Endothelial cell of umbilical vein (primary cell): Measurements from ENCODE around the gene TMEM121B. TPM values are rescaled to one million over a fixed set of nuclear protein-coding genes. Genes with fewer than 3 reads are reported as not detected.

Experiments used
- BruUV-seq: library from RNA; stranded (reverse); fragments of 400-500 nt; replicated peaks from 2 replicates; lab custom pipeline; 2021; lab: Mats Ljungman, UMichigan
- CTCF ChIA-PET: fragments of 300-600, 350-600 bp; sonication (Branson Sonifier 250); formaldehyde crosslinking; loops from one replicate; lab custom pipeline; 2021; ENCODE audit warnings: antibody characterized with exemption, inconsistent platforms; lab: Charles Lee
- POLR2A ChIA-PET: fragments of 300-600, 350-600 bp; sonication (Branson Sonifier 250); formaldehyde crosslinking; loops from one replicate; lab custom pipeline; 2021; ENCODE audit warnings: antibody characterized with exemption, inconsistent platforms; lab: Charles Lee
- DNase-seq: peaks from one replicate; pipeline ENCODE4 v3.0.0-alpha.2; 2011; ENCODE audit warnings: low read depth, low spot score
- FAIRE-seq: peaks from 2 replicates; lab custom pipeline; 2011; peaks lifted over from hg19 to GRCh38; lab: Jason Lieb, UNC
- H2AFZ ChIP-seq: 2 replicates; pipeline ENCODE4 v1.6.0; 2012; ENCODE audit warnings: low read depth, low read length, control low read depth, inconsistent platforms
- H3K27ac ChIP-seq: 2 replicates; pipeline ENCODE4 v1.5.1; 2011; ENCODE audit warnings: low read depth, mild to moderate bottlenecking, control low read depth, low read length, moderate library complexity; ENCODE audit not compliant: insufficient read depth
- H3K27me3 ChIP-seq, 2 experiments: 2 replicates each; pipeline versions ENCODE4 v1.6.0 to v1.6.1; 2011; ENCODE audit warnings: low read length in 2 of 2, mixed read lengths in 1 of 2; ENCODE audit not compliant: control insufficient read depth in 2 of 2, insufficient read depth in 2 of 2
- H3K36me3 ChIP-seq, 2 experiments: 2 replicates in 1 of 2; 3 replicates in 1 of 2; pipeline ENCODE4 v1.5.1; 2011; ENCODE audit warnings: low read length in 2 of 2, mild to moderate bottlenecking in 1 of 2, moderate library complexity in 1 of 2; ENCODE audit not compliant: control insufficient read depth in 2 of 2, insufficient read depth in 2 of 2; ENCODE audit errors: extremely low read depth in 1 of 2
- H3K4me1 ChIP-seq: 3 replicates; pipeline ENCODE4 v1.5.1; 2011; ENCODE audit warnings: mild to moderate bottlenecking, low read length; ENCODE audit not compliant: control insufficient read depth, insufficient read depth; ENCODE audit errors: extremely low read depth
- H3K4me2 ChIP-seq: 2 replicates; pipeline ENCODE4 v1.6.1; 2011; ENCODE audit warnings: low read length, control low read depth, mixed read lengths; ENCODE audit not compliant: insufficient read depth
- H3K4me3 ChIP-seq, 3 experiments: fragments of 200-600 bp in 1 of 3; sonication (generic), shearing (Covaris generic) in 1 of 3; replicated peaks in 1 of 3; 2 replicates each; pipeline ENCODE4 v1.5.1; 2011 to 2016; ENCODE audit warnings: control low read depth in 3 of 3, low read length in 3 of 3, mild to moderate bottlenecking in 2 of 3, inconsistent platforms in 1 of 3, low read depth in 1 of 3, moderate library complexity in 1 of 3; ENCODE audit not compliant: insufficient read depth in 1 of 3
- H3K79me2 ChIP-seq: 2 replicates; pipeline ENCODE4 v1.6.0; 2012; ENCODE audit warnings: low read length, inconsistent platforms; ENCODE audit not compliant: control insufficient read depth, insufficient read depth
- H3K9ac ChIP-seq: replicated peaks from 2 replicates; pipeline ENCODE3; 2011; ENCODE audit warnings: low read length, control low read depth; ENCODE audit not compliant: insufficient read depth; ENCODE audit errors: extremely low read depth
- H3K9me1 ChIP-seq: replicated peaks from 3 replicates; pipeline ENCODE4 v1.6.0; 2011; ENCODE audit warnings: mild to moderate bottlenecking, low read length; ENCODE audit not compliant: control insufficient read depth, insufficient read depth; ENCODE audit errors: extremely low read depth
- H3K9me3 ChIP-seq: replicated peaks from 2 replicates; pipeline ENCODE4 v1.5.1; 2012; ENCODE audit warnings: low read length, inconsistent platforms; ENCODE audit not compliant: control insufficient read depth, insufficient read depth
- H4K20me1 ChIP-seq: replicated peaks from 2 replicates; pipeline ENCODE3; 2011; ENCODE audit warnings: mild to moderate bottlenecking, low read length; ENCODE audit not compliant: control insufficient read depth, insufficient read depth; ENCODE audit errors: extremely low read depth
- EZH2 ChIP-seq: IDR thresholded peaks from 2 replicates; pipeline ENCODE4 v1.6.1; 2012; ENCODE audit warnings: borderline replicate concordance, low read depth, mild to moderate bottlenecking, moderate library complexity, low read length, inconsistent platforms; ENCODE audit not compliant: severe bottlenecking
- GATA2 ChIP-seq: IDR thresholded peaks from 2 replicates; pipeline ENCODE4 v1.7.0; 2011; ENCODE audit warnings: low read depth, mild to moderate bottlenecking, moderate library complexity, mixed read lengths, low read length; ENCODE audit not compliant: insufficient read length, insufficient read depth
- JUN ChIP-seq: IDR thresholded peaks from 2 replicates; pipeline ENCODE4 v1.6.1; 2011; ENCODE audit warnings: borderline replicate concordance, low read depth; ENCODE audit not compliant: insufficient read length, insufficient read depth
- POLR2A ChIP-seq: IDR thresholded peaks from 2 replicates; pipeline ENCODE4 v1.6.1; 2012; ENCODE audit warnings: low read depth, mild to moderate bottlenecking, control low read depth, low read length
- POLR2AphosphoS5 ChIP-seq: IDR thresholded peaks from 2 replicates; pipeline ENCODE4 v1.6.1; 2012; ENCODE audit warnings: low read depth, mild to moderate bottlenecking, control low read depth, low read length, moderate library complexity; ENCODE audit not compliant: insufficient read depth
- dilution Hi-C: fragments of 300-500 bp; cut with MboI; formaldehyde crosslinking; loops from one replicate; pipeline ENCODE4 v1.15.0; 2019; ENCODE audit warnings: low sequenced_read_pairs; ENCODE audit not compliant: extremely low pct_ligation_motif_present
- intact Hi-C: fragments of 100-400 bp; cut with micrococcal nuclease; formaldehyde crosslinking; loops from one replicate; pipeline ENCODE4 v1.10.0; 2022
- polyA plus RNA-seq, 4 experiments: library from polyadenylated mRNA; depleted of rRNA in 3 of 4; stranded (reverse) in 3 of 4; unstranded in 1 of 4; fragments of >200 nt; gene quantifications; 2 replicates each; pipeline versions ENCODE4 v1.2.1 to v1.2.3, GENCODE V29; 2011 to 2012; ENCODE audit warnings: missing spikeins in 1 of 4
- total RNA-seq: library from RNA; stranded (reverse); gene quantifications from 2 replicates; pipeline ENCODE4 v1.2.3, GENCODE V29; 2021
- TF ChIP-seq, protein P1 (sequence below): IDR thresholded peaks from 2 replicates; pipeline ENCODE4 v1.6.1; 2011; ENCODE audit not compliant: insufficient read depth, insufficient read length

TMEM121B gene
- total and polyA plus RNA-seq, 2 donors (not counting 3 experiments of a cell fraction or from before 2014, with no cell fraction given) = 0.18 to 0.33 TPM

DNA sequence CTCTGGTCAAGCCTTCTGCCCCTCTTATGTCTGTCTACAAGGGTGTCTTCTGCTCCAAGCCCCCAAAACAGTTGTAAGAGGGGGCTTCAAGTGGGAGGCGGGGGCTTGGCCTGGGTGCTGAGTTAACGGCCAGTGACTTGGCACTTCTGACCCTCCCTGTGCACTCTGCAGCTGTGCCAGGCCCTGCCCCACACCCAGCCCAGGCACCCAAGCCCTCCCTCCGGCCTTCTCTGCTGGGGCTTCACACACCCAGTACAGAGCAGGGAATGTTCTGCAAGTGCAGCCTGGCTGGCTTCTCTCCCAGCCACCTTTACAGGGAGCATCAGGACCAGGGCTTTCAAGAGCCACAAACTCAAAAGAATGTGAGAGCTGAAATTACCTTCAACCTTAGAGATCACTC, 3.8 kb downstream of the TMEM121B start:
- intact Hi-C loops (no loop called here), dilution Hi-C loops (no loop called here)
- no peak overlapping the region for H2AFZ ChIP-seq
- H3K36me3 ChIP-seq = no peaks in the 10 kb centered on the region
- no peaks in the 10 kb centered on the region for H3K9me1 ChIP-seq
- no peak overlapping the region for H3K9ac ChIP-seq
- no peaks in the 10 kb centered on the region for H3K79me2 ChIP-seq
- no peaks in the 10 kb centered on the region for H3K9me3 ChIP-seq
- no peak overlapping the region for H3K27ac ChIP-seq
- no peak overlapping the region for H3K4me3 ChIP-seq
- H4K20me1 ChIP-seq = no peaks in the 10 kb centered on the region
- peaks cover 23 to 25% of the 10 kb centered on the region in 2 experiments for H3K27me3 ChIP-seq
- H3K4me1 ChIP-seq = peaks cover 6% of the 10 kb centered on the region
- no peak for FAIRE-seq
- no peak for DNase-seq
- TF ChIP-seq, protein P1, sequence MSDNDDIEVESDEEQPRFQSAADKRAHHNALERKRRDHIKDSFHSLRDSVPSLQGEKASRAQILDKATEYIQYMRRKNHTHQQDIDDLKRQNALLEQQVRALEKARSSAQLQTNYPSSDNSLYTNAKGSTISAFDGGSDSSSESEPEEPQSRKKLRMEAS = no peak
- no peak for TF ChIP-seq GATA2
- ChIA-PET CTCF (interaction anchor here (1.7 to 2.1 kb wide), 2 partner anchors 22 to 384 kb away, joined by 5 to 7 read pairs; no protein-coding TSS in a partner anchor), POLR2A (no interaction called here)
- BruUV-seq = no TSS peak
- no peak overlapping the region for H3K4me2 ChIP-seq

DNA sequence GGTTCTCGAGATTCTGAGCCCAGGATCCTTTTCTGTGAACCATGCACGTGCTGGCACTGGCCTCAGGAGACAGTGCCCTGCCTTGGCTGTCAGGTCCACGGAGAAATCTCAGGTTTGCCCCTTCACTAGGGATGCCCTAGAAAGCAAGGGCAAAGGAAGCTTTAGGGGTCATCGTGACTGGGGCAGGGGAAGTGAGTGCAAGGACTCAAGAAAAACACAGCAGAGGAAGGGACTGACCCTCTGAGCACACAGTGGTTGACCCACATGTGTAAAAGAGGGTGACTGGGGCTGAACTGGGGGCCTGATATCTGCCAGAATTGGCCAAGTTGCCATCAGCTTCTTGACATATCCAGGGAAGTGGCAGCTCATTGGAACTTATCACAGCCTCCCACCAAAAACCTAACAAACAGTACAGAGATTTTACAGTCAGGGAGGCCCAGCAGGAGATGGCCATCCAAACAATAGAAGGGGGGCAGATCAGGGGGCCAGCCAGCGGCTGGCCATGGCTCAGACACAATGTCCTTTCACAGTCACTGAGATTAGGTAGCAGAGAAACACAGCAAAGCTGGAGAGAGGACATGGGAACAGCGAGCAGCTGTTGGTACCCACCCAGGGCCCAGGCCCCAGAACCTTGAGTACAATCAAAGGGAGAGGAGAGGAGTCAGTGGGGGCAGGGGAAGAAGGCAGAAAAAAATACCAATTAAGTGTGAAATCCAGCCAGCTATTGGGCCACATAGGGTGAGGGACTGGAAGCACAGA, 4.4 kb downstream of the TMEM121B start:
- H3K79me2 ChIP-seq = no peaks in the 10 kb centered on the region
- H3K9ac ChIP-seq = no peak overlapping the region
- no peaks in the 10 kb centered on the region for H4K20me1 ChIP-seq
- BruUV-seq = no TSS peak
- dilution Hi-C loops (no loop called here), intact Hi-C loops (no loop called here)
- H3K9me1 ChIP-seq = no peaks in the 10 kb centered on the region
- CTCF ChIA-PET = interaction anchor here (1.7 to 2.1 kb wide), 2 partner anchors 21 to 385 kb away, joined by 5 to 7 read pairs; no protein-coding TSS in a partner anchor
- DNase-seq (no peak), FAIRE-seq (no peak)
- no peak overlapping the region for H3K4me3 ChIP-seq
- no peaks in the 10 kb centered on the region for H3K36me3 ChIP-seq
- TF ChIP-seq POLR2A (no peak), JUN (no peak), POLR2AphosphoS5 (no peak), EZH2 (no peak)
- TF ChIP-seq, protein P1 = no peak
- no peak overlapping the region for H3K27ac ChIP-seq
- peaks cover 6% of the 10 kb centered on the region for H3K4me1 ChIP-seq
- no peak overlapping the region for H3K4me2 ChIP-seq
- POLR2A ChIA-PET = no interaction called here
- H3K9me3 ChIP-seq = no peaks in the 10 kb centered on the region
- H2AFZ ChIP-seq = no peak overlapping the region
- H3K27me3 ChIP-seq = peaks cover 17 to 19% of the 10 kb centered on the region in 2 experiments
